Amniotic stem cell (primary cell): ENCODE measurements around the gene SLC2A14.
A peak's percentile ranks its signal among the peaks of the same experiment; 100 is the strongest.
"Not testable (repeated sequence)": the region's sequence is repeated elsewhere in the genome, so short reads cannot be mapped to it uniquely, and the experiment has no call there.

Experiments used
- DNase-seq: peaks from one replicate; lab custom pipeline; 2025; lab: John Stamatoyannopoulos, UW

Gene SLC2A14

GRCh38 chr12:7833831-7834230 lies 38.9 kb downstream of the SLC2A14 start:
- DNase-seq = no peak

GRCh38 chr12:7833201-7833600 lies 39.5 kb downstream of the SLC2A14 start:
- DNase-seq = not testable (repeated sequence)

- peak; percentile 43 for DNase-seq
Measured at GRCh38 chr12:7832059-7832696, 40.5 kb downstream of the SLC2A14 start.

- DNase-seq = not testable (repeated sequence)
Measured at GRCh38 chr12:7829737-7830136, 43.0 kb downstream of the SLC2A14 start.

GRCh38 chr12:7825754-7826153 lies 47.0 kb downstream of the SLC2A14 start:
- not testable (repeated sequence) for DNase-seq

- peak; percentile 52 for DNase-seq
Measured at GRCh38 chr12:7806863-7807487, 65.7 kb downstream of the SLC2A14 start.

- not testable (repeated sequence) for DNase-seq
Measured at GRCh38 chr12:7806319-7806718, 66.4 kb downstream of the SLC2A14 start.

- DNase-seq = no peak
Measured at GRCh38 chr12:7801460-7801859, 71.3 kb downstream of the SLC2A14 start.

- DNase-seq = not testable (repeated sequence)
Measured at GRCh38 chr12:7798750-7799308, 73.9 kb downstream of the SLC2A14 start.

GRCh38 chr12:7797698-7798398 lies 74.9 kb downstream of the SLC2A14 start:
- DNase-seq = no peak

GRCh38 chr12:7797269-7797668 lies 75.4 kb downstream of the SLC2A14 start:
- DNase-seq = not testable (repeated sequence)

- no peak for DNase-seq
Measured at GRCh38 chr12:7793211-7793610, 79.5 kb downstream of the SLC2A14 start.

GRCh38 chr12:7788884-7789528 lies 83.7 kb downstream of the SLC2A14 start, which contains the start of gene NANOG:
Gene NANOG (plus strand): TSS chr12:7789402. CDS start chr12:7789615, 213 bp downstream.
- DNase-seq = not testable (repeated sequence)

GRCh38 chr12:7788294-7788660 lies 84.4 kb downstream of the SLC2A14 start:
- DNase-seq = no peak

- no peak for DNase-seq
Measured at GRCh38 chr12:7787574-7788293, 85.0 kb downstream of the SLC2A14 start.

- DNase-seq = no peak
Measured at GRCh38 chr12:7784701-7785100, 88.0 kb downstream of the SLC2A14 start.

GRCh38 chr12:7783433-7783832 lies 89.3 kb downstream of the SLC2A14 start:
- DNase-seq = not testable (repeated sequence)

GRCh38 chr12:7782055-7782454 lies 90.7 kb downstream of the SLC2A14 start:
- no peak for DNase-seq

- DNase-seq = no peak
Measured at GRCh38 chr12:7781274-7781673, 91.4 kb downstream of the SLC2A14 start.

- DNase-seq = no peak
Measured at GRCh38 chr12:7769999-7770398, 102.7 kb downstream of the SLC2A14 start.
